ENCODE results near the gene TGIF1. TPM values are rescaled to one million over a fixed set of nuclear protein-coding genes. Genes with fewer than 3 reads are reported as not detected.

TGIF1 gene
- total and polyA plus RNA-seq, 8 donors, result 12.8 to 40.7 (median 18.3) TPM

DNA sequence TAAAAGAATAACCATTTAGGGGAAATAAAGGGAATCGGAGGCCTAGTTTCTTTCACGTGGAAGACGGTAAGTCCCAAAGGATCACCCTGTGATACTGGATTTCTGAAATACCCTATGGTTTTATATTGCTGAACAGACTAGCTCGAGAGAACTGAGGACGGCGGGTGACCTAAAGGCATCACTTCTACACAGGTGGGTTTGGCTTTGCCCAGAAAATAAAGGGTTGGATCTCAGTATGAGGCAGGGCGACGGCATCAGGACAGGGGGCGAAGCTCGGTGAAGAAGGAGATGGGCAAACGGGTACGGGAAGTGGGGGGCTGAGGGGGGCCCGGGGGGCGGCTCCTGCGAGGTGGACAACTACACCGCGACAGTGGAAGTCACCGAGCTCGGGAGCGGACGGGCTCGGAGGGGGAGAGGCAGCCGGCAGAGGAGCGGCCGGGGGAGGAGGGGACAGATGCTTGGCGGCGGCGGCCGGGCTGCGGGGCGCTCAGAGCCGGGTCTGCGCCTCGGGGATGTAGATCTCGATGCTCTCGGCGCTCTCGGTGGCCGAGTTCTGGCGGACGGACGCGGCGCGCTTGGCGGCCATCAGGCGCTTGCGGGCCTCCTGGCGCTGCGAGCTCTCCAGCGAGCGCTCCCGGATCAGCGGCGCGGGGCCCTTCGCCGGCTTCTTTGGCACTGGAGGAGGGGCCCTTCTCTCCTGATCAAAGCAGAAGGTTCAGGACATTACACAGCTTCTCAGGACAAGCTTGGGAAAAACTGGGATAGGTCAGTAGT is 48.9 kb downstream of the TGIF1 start:
- Histone ChIP-seq H3K27ac (no peak overlapping the region), H3K4me1 (no peaks in the 10 kb centered on the region), H3K4me3 (peak overlapping the region in 3 of 4 donors; percentile 16 to 37 (median 24)), H3K27me3 (no peaks in the 10 kb centered on the region), H3K36me3 (no peaks in the 10 kb centered on the region), H3K9me3 (no peaks in the 10 kb centered on the region)
- 22 to 32% methylated on average over 54 to 58 of the region's 58 CpGs for WGBS, 2 donors
- peak in 4 of 6 donors; percentile 11 to 69 (median 43) for DNase-seq
- FAIRE-seq, result no peak
- ATAC-seq, result peak in 3 of 4 donors; percentile 64 to 78 (median 66)
- intact Hi-C loops (cut with DNase I), result no loop called here
- TF ChIP-seq, protein P1, sequence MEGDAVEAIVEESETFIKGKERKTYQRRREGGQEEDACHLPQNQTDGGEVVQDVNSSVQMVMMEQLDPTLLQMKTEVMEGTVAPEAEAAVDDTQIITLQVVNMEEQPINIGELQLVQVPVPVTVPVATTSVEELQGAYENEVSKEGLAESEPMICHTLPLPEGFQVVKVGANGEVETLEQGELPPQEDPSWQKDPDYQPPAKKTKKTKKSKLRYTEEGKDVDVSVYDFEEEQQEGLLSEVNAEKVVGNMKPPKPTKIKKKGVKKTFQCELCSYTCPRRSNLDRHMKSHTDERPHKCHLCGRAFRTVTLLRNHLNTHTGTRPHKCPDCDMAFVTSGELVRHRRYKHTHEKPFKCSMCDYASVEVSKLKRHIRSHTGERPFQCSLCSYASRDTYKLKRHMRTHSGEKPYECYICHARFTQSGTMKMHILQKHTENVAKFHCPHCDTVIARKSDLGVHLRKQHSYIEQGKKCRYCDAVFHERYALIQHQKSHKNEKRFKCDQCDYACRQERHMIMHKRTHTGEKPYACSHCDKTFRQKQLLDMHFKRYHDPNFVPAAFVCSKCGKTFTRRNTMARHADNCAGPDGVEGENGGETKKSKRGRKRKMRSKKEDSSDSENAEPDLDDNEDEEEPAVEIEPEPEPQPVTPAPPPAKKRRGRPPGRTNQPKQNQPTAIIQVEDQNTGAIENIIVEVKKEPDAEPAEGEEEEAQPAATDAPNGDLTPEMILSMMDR (IDR thresholded peaks at IDR 0.05), result no peak

DNA sequence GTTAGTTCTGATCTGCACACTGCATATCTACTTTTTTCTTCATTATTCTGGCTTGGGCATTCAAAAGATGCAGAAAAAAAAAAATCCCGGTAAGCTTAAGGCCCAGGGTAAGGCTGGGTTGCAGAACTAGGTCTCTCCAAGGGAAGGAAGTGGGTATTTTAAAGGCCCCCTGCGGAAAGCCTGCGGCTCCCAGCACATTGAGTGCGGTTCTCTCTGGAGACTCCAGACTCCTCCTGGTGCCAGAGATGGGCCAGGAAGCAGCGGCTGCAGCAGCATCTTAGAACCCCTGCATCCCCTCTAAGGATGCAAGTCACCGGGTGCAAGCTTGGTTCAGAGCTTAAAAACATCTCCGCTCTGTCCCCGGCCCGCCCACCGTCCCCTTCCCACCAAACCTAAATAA is 49.5 kb downstream of the TGIF1 start:
- Histone ChIP-seq H3K27ac (no peak overlapping the region), H3K4me1 (no peaks in the 10 kb centered on the region), H3K36me3 (no peaks in the 10 kb centered on the region), H3K27me3 (no peaks in the 10 kb centered on the region), H3K4me3 (peak overlapping the region in 2 of 4 donors; percentile 24 to 37), H3K9me3 (no peaks in the 10 kb centered on the region)
- 47 to 56% methylated on average over 10 of the region's 10 CpGs for WGBS, 2 donors
- FAIRE-seq, result no peak
- TF ChIP-seq, protein P1 (IDR thresholded peaks at IDR 0.05), result no peak
- no peak for DNase-seq
- intact Hi-C loops (cut with DNase I), result no loop called here
- peak in 1 of 4 donors; percentile 39 for ATAC-seq

DNA sequence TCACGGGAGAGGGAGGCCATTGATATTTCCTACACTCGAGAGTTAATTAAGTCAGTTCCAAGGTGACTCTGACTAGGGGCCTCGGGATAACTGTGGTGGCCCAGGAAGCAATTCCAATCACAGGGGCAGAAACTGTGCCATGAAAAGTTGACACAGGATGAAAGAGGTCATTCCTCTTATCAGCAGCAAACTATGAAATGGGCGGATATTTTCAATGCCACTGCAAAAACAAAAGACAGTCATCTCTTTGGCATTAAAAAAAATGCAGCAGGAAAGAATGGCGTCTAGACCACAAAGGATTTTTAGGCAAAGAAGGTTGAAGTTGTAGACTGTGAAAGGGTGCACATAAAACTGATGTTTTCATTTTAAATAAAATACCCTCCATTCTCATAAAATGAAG is 50.0 kb downstream of the TGIF1 start:
- no peaks in the 10 kb centered on the region for H3K27me3 ChIP-seq
- WGBS, 2 donors, result 45 to 62% methylated on average over 5 of the region's 5 CpGs
- H3K27ac ChIP-seq, result no peak overlapping the region
- DNase-seq (no peak), FAIRE-seq (no peak), ATAC-seq (no peak)
- no peaks in the 10 kb centered on the region for H3K9me3 ChIP-seq
- H3K4me3 ChIP-seq, result no peak overlapping the region
- intact Hi-C loops (cut with DNase I), result no loop called here
- H3K36me3 ChIP-seq, result no peaks in the 10 kb centered on the region
- no peaks in the 10 kb centered on the region for H3K4me1 ChIP-seq
- TF ChIP-seq, protein P1 (IDR thresholded peaks at IDR 0.05), result no peak

DNA sequence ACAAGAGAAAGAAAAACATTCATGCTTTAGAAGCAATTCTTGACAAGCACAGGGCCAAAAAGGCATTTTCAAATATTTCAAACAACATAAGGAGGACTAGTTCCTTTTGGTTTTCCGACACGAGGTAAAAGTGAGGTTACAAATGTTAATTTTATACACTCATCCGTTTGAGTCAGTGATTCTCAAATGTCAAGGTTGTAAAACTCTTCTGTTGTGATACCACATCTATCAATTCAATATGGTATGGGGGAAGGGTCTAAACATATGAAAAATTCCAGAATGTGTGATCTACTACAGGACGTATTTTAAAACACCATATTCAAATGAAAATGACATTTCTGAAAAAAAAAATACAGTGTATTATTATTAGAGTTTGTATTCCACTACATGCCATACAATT is 52.7 kb downstream of the TGIF1 start:
- no peaks in the 10 kb centered on the region for H3K36me3 ChIP-seq
- FAIRE-seq (no peak), ATAC-seq (no peak), DNase-seq (no peak)
- TF ChIP-seq, protein P1 (IDR thresholded peaks at IDR 0.05), result no peak
- WGBS, 2 donors, result 64 to 68% methylated on average over 4 of the region's 4 CpGs
- no peaks in the 10 kb centered on the region for H3K9me3 ChIP-seq
- no peaks in the 10 kb centered on the region for H3K4me1 ChIP-seq
- intact Hi-C loops (cut with DNase I), result no loop called here
- H3K4me3 ChIP-seq, result no peak overlapping the region
- no peaks in the 10 kb centered on the region for H3K27me3 ChIP-seq
- no peak overlapping the region for H3K27ac ChIP-seq

DNA sequence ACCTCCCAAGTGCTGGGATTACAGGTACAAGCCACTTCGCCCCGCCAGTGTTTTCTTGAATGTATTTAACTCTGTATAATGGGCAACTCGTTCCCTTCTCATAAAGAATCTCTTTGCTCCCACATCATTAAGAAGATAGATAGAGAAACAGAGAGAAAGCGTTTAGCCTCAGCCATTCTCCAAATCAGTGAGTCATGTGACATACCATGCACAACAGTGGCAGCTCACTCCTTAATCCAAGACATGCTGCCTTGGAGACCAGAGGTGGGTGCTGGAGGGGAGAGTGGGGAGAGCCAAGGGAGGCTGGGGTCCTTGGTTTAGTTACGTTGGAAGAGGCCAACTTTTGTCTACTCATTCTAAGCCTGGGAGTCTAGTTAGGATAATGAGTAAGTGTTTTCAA is 54.7 kb downstream of the TGIF1 start:
- intact Hi-C loops (cut with DNase I), result no loop called here
- H3K27me3 ChIP-seq, result no peaks in the 10 kb centered on the region
- TF ChIP-seq, protein P1 (IDR thresholded peaks at IDR 0.05), result no peak
- DNase-seq, result no peak
- H3K36me3 ChIP-seq, result no peaks in the 10 kb centered on the region
- no peak for FAIRE-seq
- no peak overlapping the region for H3K27ac ChIP-seq
- 70 to 74% methylated on average over 5 of the region's 5 CpGs for WGBS, 2 donors
- ATAC-seq, result no peak
- no peak overlapping the region for H3K4me3 ChIP-seq
- H3K4me1 ChIP-seq, result no peaks in the 10 kb centered on the region
- H3K9me3 ChIP-seq, result no peaks in the 10 kb centered on the region

Data from pancreas (tissue), 10 donors.